SK-N-SH treated with all-trans-retinoic acid at 6 μM for 48 hours (cell line): ENCODE measurements around the gene RNF135.

Experiments
- CSDC2 ChIP-seq: fragments of 250-450 bp; sonication (Bioruptor Pico); IDR thresholded peaks from 2 replicates; pipeline ENCODE4 v1.5.0; 2020; ENCODE audit warnings: mild to moderate bottlenecking, moderate library complexity
- CSRNP3 ChIP-seq: fragments of 250-450 bp; sonication (Bioruptor Pico); IDR thresholded peaks from 2 replicates; pipeline ENCODE4 v1.5.1; 2021; ENCODE audit warnings: mild to moderate bottlenecking, moderate library complexity
- PPARA ChIP-seq: fragments of 250-450 bp; sonication (Bioruptor Pico); IDR thresholded peaks from 2 replicates; pipeline ENCODE4 v1.5.0; 2020; ENCODE audit warnings: mild to moderate bottlenecking, borderline replicate concordance
- RARB ChIP-seq: fragments of 250-450 bp; sonication (Bioruptor Pico); IDR thresholded peaks from 2 replicates; pipeline ENCODE4 v1.8.0; 2021; ENCODE audit warnings: mild to moderate bottlenecking, moderate library complexity
- TCF4 ChIP-seq: fragments of 250-450 bp; sonication (Bioruptor Pico); IDR thresholded peaks from 2 replicates; pipeline ENCODE4 v1.8.0; 2021; ENCODE audit warnings: mild to moderate bottlenecking, moderate library complexity, borderline replicate concordance
- TOX ChIP-seq: fragments of 250-450 bp; sonication (Bioruptor Pico); IDR thresholded peaks from 2 replicates; pipeline ENCODE4 v1.8.0; 2021; ENCODE audit warnings: mild to moderate bottlenecking, moderate library complexity, borderline replicate concordance
- TF ChIP-seq, protein P1 (sequence below): fragments of 250-450 bp; sonication (Bioruptor Pico); IDR thresholded peaks from 2 replicates; pipeline ENCODE4 v1.8.0; 2020; ENCODE audit warnings: mild to moderate bottlenecking, moderate library complexity, borderline replicate concordance

DNA sequence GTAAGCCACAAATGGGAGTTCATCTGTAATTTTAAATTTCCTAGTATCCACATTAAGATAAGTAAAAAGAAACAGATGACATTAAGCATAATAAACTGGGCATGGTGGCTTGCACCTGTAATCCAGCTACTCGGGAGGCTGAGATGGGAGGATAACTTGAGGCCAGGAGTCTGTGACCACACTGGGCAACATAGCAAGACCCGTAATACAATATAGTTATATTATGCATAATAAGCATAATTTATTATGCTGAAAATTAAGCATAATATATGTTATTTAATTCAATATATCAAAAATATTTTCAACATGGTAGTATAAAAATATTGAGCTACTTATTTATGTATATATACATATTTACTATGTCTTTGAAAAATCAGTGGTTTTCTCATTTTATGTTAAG is 48.2 kb downstream of the RNF135 start:
- no peak for TF ChIP-seq TOX (CRISPR knock-in tag)
- no peak for TF ChIP-seq CSRNP3 (CRISPR knock-in tag)
- no peak for TF ChIP-seq CSDC2 (CRISPR knock-in tag)
- TF ChIP-seq RARB (CRISPR knock-in tag): no peak
- no peak for TF ChIP-seq PPARA (CRISPR knock-in tag)
- TF ChIP-seq TCF4: no peak
- TF ChIP-seq, protein P1, sequence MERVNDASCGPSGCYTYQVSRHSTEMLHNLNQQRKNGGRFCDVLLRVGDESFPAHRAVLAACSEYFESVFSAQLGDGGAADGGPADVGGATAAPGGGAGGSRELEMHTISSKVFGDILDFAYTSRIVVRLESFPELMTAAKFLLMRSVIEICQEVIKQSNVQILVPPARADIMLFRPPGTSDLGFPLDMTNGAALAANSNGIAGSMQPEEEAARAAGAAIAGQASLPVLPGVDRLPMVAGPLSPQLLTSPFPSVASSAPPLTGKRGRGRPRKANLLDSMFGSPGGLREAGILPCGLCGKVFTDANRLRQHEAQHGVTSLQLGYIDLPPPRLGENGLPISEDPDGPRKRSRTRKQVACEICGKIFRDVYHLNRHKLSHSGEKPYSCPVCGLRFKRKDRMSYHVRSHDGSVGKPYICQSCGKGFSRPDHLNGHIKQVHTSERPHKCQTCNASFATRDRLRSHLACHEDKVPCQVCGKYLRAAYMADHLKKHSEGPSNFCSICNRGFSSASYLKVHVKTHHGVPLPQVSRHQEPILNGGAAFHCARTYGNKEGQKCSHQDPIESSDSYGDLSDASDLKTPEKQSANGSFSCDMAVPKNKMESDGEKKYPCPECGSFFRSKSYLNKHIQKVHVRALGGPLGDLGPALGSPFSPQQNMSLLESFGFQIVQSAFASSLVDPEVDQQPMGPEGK (CRISPR knock-in tag): no peak
